ENCODE results near the gene PADI1.

GRCh38 chr1:17193222-17194132, 11.5 kb upstream of the PADI1 start:
- no peak for TF ChIP-seq CTCF (IDR thresholded peaks at IDR 0.05)
- no peak for TF ChIP-seq POLR2A (IDR thresholded peaks at IDR 0.05)
